ENCODE measurements around the gene S100A13.
A peak's percentile ranks its signal among the peaks of the same experiment; 100 is the strongest.

S100A13 gene

GRCh38 chr1:153623101-153623500, 4.2 kb downstream of the S100A13 start:
- no peaks in the 10 kb centered on the region for H3K9me2 ChIP-seq (ENCODE audit: low read depth, low read length)
- no peaks in the 10 kb centered on the region; the same call in 1 of the 2 replicates for H3K36me3 ChIP-seq (ENCODE audit: insufficient read depth, low read length)
- no peak overlapping the region for H2AFZ ChIP-seq (ENCODE audit: low read length)

GRCh38 chr1:153619171-153619570, 8.1 kb downstream of the S100A13 start:
- TF ChIP-seq EZH2 (IDR thresholded peaks at IDR 0.05; ENCODE audit: borderline replicate concordance, low read length) (no peak), CTCF (IDR thresholded peaks at IDR 0.05; ENCODE audit: low read length) (no peak)

More at GRCh38 chr1:153623101-153623500, 4.2 kb downstream of the S100A13 start:
- no peak overlapping the region for H3K4me3 ChIP-seq (ENCODE audit: low read depth, low read length, poor library complexity, severe bottlenecking)
- no peak overlapping the region for H3K4me2 ChIP-seq (ENCODE audit: low read length)
- peaks cover 24% of the 10 kb centered on the region for H3K4me1 ChIP-seq (ENCODE audit: insufficient read depth, low read length, severe bottlenecking)
- no peaks in the 10 kb centered on the region for H3F3A ChIP-seq (ENCODE audit: insufficient read depth, low read length)
- no peaks in the 10 kb centered on the region for H3K27me3 ChIP-seq (ENCODE audit: insufficient read depth, low read length)
- H3K79me2 ChIP-seq (ENCODE audit: insufficient read depth, low read length), result no peaks in the 10 kb centered on the region
- H4K20me1 ChIP-seq (ENCODE audit: insufficient read depth, low read length), result no peaks in the 10 kb centered on the region
- TF ChIP-seq CTCF (IDR thresholded peaks at IDR 0.05; ENCODE audit: low read length), result no peak
- TF ChIP-seq EZH2 (IDR thresholded peaks at IDR 0.05; ENCODE audit: borderline replicate concordance, low read length), result no peak
- H3K9me3 ChIP-seq (ENCODE audit: low read length), result no peaks in the 10 kb centered on the region
- no peak overlapping the region for H3K9ac ChIP-seq (ENCODE audit: low read length)
- H3K27ac ChIP-seq (ENCODE audit: low read depth, low read length, poor library complexity, severe bottlenecking), result no peak overlapping the region

GRCh38 chr1:153617663-153618062, 9.6 kb downstream of the S100A13 start:
- no peak overlapping the region for H3K4me3 ChIP-seq (ENCODE audit: low read depth, low read length, poor library complexity, severe bottlenecking)
- H3K27me3 ChIP-seq (ENCODE audit: insufficient read depth, low read length), result no peaks in the 10 kb centered on the region
- H3F3A ChIP-seq (ENCODE audit: insufficient read depth, low read length), result no peaks in the 10 kb centered on the region
- no peak overlapping the region for H3K9ac ChIP-seq (ENCODE audit: low read length)
- no peak overlapping the region for H2AFZ ChIP-seq (ENCODE audit: low read length)
- no peak overlapping the region for H3K4me2 ChIP-seq (ENCODE audit: low read length)
- peaks cover 2% of the 10 kb centered on the region for H3K4me1 ChIP-seq (ENCODE audit: insufficient read depth, low read length, severe bottlenecking)
- H4K20me1 ChIP-seq (ENCODE audit: insufficient read depth, low read length), result no peaks in the 10 kb centered on the region
- H3K36me3 ChIP-seq (ENCODE audit: insufficient read depth, low read length), result no peaks in the 10 kb centered on the region; the same call in 1 of the 2 replicates
- no peaks in the 10 kb centered on the region for H3K9me3 ChIP-seq (ENCODE audit: low read length)
- no peaks in the 10 kb centered on the region for H3K9me2 ChIP-seq (ENCODE audit: low read depth, low read length)
- no peaks in the 10 kb centered on the region for H3K79me2 ChIP-seq (ENCODE audit: insufficient read depth, low read length)
- TF ChIP-seq EZH2 (IDR thresholded peaks at IDR 0.05; ENCODE audit: borderline replicate concordance, low read length) (no peak), CTCF (IDR thresholded peaks at IDR 0.05; ENCODE audit: low read length) (peak; percentile 51; the same call in 1 of the 2 replicates)
- H3K27ac ChIP-seq (ENCODE audit: low read depth, low read length, poor library complexity, severe bottlenecking), result no peak overlapping the region

More at GRCh38 chr1:153619171-153619570, 8.1 kb downstream of the S100A13 start:
- H3K9me3 ChIP-seq (ENCODE audit: low read length), result no peaks in the 10 kb centered on the region
- no peaks in the 10 kb centered on the region for H3K79me2 ChIP-seq (ENCODE audit: insufficient read depth, low read length)
- no peaks in the 10 kb centered on the region; the same call in 1 of the 2 replicates for H3K36me3 ChIP-seq (ENCODE audit: insufficient read depth, low read length)
- no peaks in the 10 kb centered on the region for H3F3A ChIP-seq (ENCODE audit: insufficient read depth, low read length)
- no peak overlapping the region for H2AFZ ChIP-seq (ENCODE audit: low read length)
- no peaks in the 10 kb centered on the region for H3K9me2 ChIP-seq (ENCODE audit: low read depth, low read length)
- H3K27ac ChIP-seq (ENCODE audit: low read depth, low read length, poor library complexity, severe bottlenecking), result no peak overlapping the region
- H3K27me3 ChIP-seq (ENCODE audit: insufficient read depth, low read length), result no peaks in the 10 kb centered on the region
- H3K9ac ChIP-seq (ENCODE audit: low read length), result no peak overlapping the region
- H4K20me1 ChIP-seq (ENCODE audit: insufficient read depth, low read length), result no peaks in the 10 kb centered on the region
- H3K4me2 ChIP-seq (ENCODE audit: low read length), result no peak overlapping the region
- no peak overlapping the region for H3K4me3 ChIP-seq (ENCODE audit: low read depth, low read length, poor library complexity, severe bottlenecking)
- H3K4me1 ChIP-seq (ENCODE audit: insufficient read depth, low read length, severe bottlenecking), result peaks cover 11% of the 10 kb centered on the region

All from OCI-LY1 (cell line).